ENCODE results near the gene HOXC5.

The HOXC5 gene

DNA sequence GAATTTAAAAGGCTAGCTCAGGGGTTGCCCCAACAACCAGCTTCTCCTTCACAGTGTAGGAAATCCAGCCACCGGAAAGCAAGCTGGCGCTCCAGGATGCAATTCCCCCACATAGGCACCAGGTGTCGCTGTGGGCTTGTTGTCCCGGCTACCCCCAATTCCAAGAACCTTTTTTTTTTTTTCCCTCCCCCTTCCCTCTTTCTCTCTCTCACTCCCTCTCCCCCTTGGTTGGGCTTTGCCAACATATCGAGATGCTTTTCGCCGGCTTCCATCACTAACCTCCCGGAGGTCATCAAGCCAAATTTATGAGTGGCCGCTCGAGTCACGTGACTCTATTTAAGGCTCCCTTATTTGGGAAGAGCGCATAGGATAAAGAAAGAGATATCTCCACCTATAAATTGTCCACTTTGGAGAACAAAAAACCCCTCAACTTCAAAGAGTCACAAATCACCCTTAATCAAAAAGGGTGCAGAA lies at the start of gene HOXC5:
Gene HOXC5 (plus strand): TSS at position 424 of the 474 bp plus-strand sequence. CDS start 73 bp downstream, outside the sequence.
- H3K27ac ChIP-seq, result peak within 1 kb of the TSS; percentile 75

DNA sequence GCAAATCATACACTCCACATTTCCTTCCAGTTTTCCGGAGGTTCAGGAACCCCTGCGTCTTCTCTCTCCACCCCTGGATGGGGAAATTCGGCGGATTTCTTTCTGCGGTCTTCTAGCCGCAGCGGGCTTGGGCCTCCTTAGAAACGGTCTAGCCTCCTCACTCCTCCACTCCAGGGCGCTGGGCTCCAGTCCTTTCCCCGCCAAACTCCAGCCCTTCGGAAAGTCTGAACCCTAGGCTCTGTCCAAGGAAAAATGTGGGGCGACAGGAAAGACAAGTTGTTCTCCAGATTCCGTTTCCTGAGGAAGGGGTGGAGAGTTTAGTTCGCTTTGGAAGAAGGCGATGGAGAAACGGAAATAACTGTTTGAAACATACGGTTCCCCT lies 49.3 kb upstream of the HOXC5 start:
- H3K27ac ChIP-seq, result no peak overlapping the region
- TF ChIP-seq, protein P1, sequence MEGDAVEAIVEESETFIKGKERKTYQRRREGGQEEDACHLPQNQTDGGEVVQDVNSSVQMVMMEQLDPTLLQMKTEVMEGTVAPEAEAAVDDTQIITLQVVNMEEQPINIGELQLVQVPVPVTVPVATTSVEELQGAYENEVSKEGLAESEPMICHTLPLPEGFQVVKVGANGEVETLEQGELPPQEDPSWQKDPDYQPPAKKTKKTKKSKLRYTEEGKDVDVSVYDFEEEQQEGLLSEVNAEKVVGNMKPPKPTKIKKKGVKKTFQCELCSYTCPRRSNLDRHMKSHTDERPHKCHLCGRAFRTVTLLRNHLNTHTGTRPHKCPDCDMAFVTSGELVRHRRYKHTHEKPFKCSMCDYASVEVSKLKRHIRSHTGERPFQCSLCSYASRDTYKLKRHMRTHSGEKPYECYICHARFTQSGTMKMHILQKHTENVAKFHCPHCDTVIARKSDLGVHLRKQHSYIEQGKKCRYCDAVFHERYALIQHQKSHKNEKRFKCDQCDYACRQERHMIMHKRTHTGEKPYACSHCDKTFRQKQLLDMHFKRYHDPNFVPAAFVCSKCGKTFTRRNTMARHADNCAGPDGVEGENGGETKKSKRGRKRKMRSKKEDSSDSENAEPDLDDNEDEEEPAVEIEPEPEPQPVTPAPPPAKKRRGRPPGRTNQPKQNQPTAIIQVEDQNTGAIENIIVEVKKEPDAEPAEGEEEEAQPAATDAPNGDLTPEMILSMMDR (IDR thresholded peaks at IDR 0.05), result no peak
- no peak for TF ChIP-seq ZFX (IDR thresholded peaks at IDR 0.05; ENCODE audit: borderline replicate concordance)

More for the DNA sequence above, at the start of gene HOXC5:
- TF ChIP-seq ZFX (IDR thresholded peaks at IDR 0.05; ENCODE audit: borderline replicate concordance), result no peak
- TF ChIP-seq, protein P1 (IDR thresholded peaks at IDR 0.05), result peak; percentile 99

DNA sequence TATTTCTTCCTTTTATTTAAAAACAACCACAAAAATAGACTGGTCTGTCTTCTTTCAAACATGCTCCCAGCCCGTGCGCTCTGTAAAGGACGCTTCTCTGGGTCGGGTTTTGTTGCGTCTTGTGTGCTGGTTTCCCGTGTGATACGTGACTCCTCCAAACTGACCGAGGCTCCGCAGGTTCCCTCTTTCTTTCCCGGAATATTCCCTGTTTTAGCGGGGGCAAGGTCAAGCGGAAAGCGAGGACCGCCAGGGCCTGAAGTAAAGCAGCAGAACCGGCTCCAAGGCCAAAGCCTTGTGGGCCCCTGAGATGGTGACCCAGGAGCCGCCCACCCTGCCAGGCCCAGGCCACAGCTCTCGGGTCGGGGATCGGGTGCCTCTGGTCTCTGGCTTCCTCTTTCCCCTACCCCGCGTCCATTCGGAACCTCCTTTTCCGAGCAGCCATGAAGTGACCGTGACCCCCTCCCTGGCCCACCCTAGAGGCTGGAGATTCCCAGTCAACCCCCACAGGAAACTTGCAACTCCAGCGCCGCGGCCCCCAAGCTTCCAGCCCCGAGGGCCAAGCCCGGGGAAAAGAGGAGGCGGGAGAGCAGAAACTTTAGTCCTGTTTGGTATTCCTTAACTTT lies 48.8 kb upstream of the HOXC5 start:
- peak overlapping the region; percentile 84 for H3K27ac ChIP-seq
- TF ChIP-seq, protein P1 (IDR thresholded peaks at IDR 0.05), result no peak
- no peak for TF ChIP-seq ZFX (IDR thresholded peaks at IDR 0.05; ENCODE audit: borderline replicate concordance)

DNA sequence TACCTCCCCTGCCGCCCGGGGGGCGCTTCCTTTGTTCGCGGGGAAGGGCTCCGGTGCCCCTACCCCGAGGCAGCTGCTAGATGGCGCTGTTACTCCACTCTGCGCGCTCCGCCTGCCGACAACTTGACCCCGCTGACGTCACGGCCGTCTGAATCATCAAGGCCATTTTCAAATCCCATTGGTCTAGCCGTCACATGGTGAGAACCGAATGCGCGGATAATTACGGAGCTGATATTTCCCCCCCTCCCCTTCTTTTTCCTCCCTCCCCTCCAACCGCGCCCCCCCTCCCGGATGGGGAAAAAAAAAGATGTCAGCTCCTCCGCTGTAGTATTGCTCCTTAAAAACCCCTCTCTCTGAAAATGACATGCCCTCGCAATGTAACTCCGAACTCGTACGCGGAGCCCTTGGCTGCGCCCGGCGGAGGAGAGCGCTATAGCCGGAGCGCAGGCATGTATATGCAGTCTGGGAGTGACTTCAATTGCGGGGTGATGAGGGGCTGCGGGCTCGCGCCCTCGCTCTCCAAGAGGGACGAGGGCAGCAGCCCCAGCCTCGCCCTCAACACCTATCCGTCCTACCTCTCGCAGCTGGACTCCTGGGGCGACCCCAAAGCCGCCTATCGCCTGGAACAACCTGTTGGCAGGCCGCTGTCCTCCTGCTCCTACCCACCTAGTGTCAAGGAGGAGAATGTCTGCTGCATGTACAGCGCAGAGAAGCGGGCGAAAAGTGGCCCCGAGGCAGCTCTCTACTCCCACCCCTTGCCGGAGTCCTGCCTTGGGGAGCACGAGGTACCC lies 47.8 kb upstream of the HOXC5 start, which contains the start of gene HOXC10:
Gene HOXC10 (plus strand): TSS at position 246 of the 791 bp plus-strand sequence. CDS start 114 bp downstream, at position 360.
- H3K27ac ChIP-seq, result peak within 1 kb of the TSS; percentile 84
- TF ChIP-seq, protein P1 (IDR thresholded peaks at IDR 0.05), result peak; percentile 90
- no peak for TF ChIP-seq ZFX (IDR thresholded peaks at IDR 0.05; ENCODE audit: borderline replicate concordance)

DNA sequence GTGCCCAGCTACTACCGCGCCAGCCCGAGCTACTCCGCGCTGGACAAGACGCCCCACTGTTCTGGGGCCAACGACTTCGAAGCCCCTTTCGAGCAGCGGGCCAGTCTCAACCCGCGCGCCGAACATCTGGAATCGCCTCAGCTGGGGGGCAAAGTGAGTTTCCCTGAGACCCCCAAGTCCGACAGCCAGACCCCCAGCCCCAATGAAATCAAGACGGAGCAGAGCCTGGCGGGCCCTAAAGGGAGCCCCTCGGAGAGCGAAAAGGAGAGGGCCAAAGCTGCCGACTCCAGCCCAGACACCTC lies 47.2 kb upstream of the HOXC5 start:
- peak overlapping the region; percentile 84 for H3K27ac ChIP-seq
- no peak for TF ChIP-seq ZFX (IDR thresholded peaks at IDR 0.05; ENCODE audit: borderline replicate concordance)
- TF ChIP-seq, protein P1 (IDR thresholded peaks at IDR 0.05), result no peak

DNA sequence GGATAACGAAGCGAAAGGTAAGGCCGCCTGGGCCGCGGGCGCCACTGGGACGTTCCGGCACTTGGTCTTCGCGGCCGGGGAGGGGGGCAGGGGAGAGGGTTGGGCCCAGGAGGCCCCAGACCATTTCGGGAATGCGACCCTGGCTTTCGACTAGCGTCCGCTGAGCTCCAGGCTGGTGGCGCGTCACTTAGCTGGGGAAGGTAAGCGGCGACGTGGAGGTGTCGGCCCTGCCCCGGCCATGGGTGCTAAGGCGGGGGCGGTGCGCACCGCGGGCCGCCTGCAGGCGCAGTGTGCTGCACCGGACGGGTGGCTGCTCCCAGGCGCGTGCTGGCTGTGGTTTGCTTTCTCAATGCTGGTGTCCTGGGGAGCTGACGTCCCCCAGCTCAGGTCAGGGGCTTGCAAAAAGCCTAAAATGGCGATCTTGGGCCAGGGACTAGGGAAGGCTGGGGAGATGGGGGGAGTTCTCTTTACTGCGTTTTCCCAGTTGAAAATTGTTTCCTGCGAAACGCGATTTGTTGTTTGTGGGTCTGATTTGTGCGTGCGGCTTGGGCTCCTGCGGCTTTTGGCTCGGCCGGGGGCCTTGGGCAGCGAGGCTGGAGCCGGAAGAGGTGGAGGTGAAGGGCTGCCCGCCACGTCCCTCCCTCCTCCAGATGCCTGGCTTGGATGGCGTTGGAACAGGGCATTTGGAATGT lies 46.7 kb upstream of the HOXC5 start:
- TF ChIP-seq, protein P1 (IDR thresholded peaks at IDR 0.05), result no peak
- TF ChIP-seq ZFX (IDR thresholded peaks at IDR 0.05; ENCODE audit: borderline replicate concordance), result no peak
- peak overlapping the region; percentile 84 for H3K27ac ChIP-seq
